Tibial nerve (tissue), 4 donors: ENCODE results near the gene ARL14EPL. TPM values are rescaled to one million over a fixed set of nuclear protein-coding genes. Genes with fewer than 3 reads are reported as not detected.

Source experiments
- DNase-seq, 2 donors: peaks; one replicate each; pipeline ENCODE4 v3.0.0-alpha.2; 2019; ENCODE audit warnings: low spot score in 2 of 2
- H3K27ac ChIP-seq, 4 donors: fragments of 200-600 bp; sonication (generic) in 3 of 4; one replicate each; pipeline ENCODE4 v1.5.1; 2017 to 2019; ENCODE audit warnings: mild to moderate bottlenecking in 1 of 4
- H3K27me3 ChIP-seq, 2 donors: fragments of 200-600 bp; sonication (generic) in 1 of 2; one replicate each; pipeline versions ENCODE4 v1.5.1 to v1.6.0; 2017 to 2019
- H3K36me3 ChIP-seq, 3 donors: fragments of 200-600 bp; sonication (generic); one replicate each; pipeline ENCODE4 v1.5.1; 2018 to 2019
- H3K4me1 ChIP-seq, 4 donors: fragments of 200-600 bp; sonication (generic) in 3 of 4; one replicate each; pipeline ENCODE4 v1.5.1; 2017 to 2019
- H3K4me3 ChIP-seq, 4 donors: fragments of 200-600 bp; sonication (generic) in 3 of 4; one replicate each; pipeline ENCODE4 v1.5.1; 2017 to 2019; ENCODE audit warnings: mild to moderate bottlenecking in 1 of 4, moderate library complexity in 1 of 4
- H3K9me3 ChIP-seq, 4 donors: fragments of 200-600 bp; sonication (generic) in 3 of 4; one replicate each; pipeline ENCODE4 v1.5.1; 2017 to 2019
- CTCF ChIP-seq, 5 experiments: fragments of 200-600 bp in 3 of 5; fragments of 450-650 bp in 2 of 5; sonication (generic) in 3 of 5; IDR thresholded peaks; one replicate each; pipeline ENCODE4 v1.5.1; 2016 to 2019; ENCODE audit warnings: antibody characterized with exemption in 5 of 5, mild to moderate bottlenecking in 3 of 5, moderate library complexity in 2 of 5
- EP300 ChIP-seq, 2 donors: sonication (generic); formaldehyde crosslinking; IDR thresholded peaks; one replicate each; pipeline ENCODE4 v1.6.1; 2017; ENCODE audit warnings: antibody characterized with exemption in 2 of 2, mild to moderate bottlenecking in 1 of 2
- POLR2A ChIP-seq, 2 donors: fragments of 450-650 bp; IDR thresholded peaks; one replicate each; pipeline ENCODE4 v1.6.1; 2017; ENCODE audit warnings: antibody characterized with exemption in 2 of 2, mild to moderate bottlenecking in 2 of 2, moderate library complexity in 2 of 2
- WGBS, 2 donors: methylation state at CpG; one replicate each; pipeline ENCODE4 v1.1.5; 2018; 5-methylcytosine and 5-hydroxymethylcytosine counted together
- total RNA-seq, 4 donors: library from RNA; depleted of rRNA; stranded (reverse); fragments of >200 nt; gene quantifications; one replicate each; pipeline ENCODE4 v1.1.0, GENCODE V29; 2016

ARL14EPL gene
- total RNA-seq = under 1 TPM in 1 of 4 donors, not detected in 3; 0.21 TPM

- Histone ChIP-seq H3K36me3 (no peaks in the 10 kb centered on the region), H3K4me3 (no peak within 1 kb of the TSS), H3K27me3 (no peaks in the 10 kb centered on the region), H3K27ac (no peak within 1 kb of the TSS), H3K9me3 (no peaks in the 10 kb centered on the region), H3K4me1 (no peaks in the 10 kb centered on the region)
- peak in 1 of 2 donors; percentile 17 for DNase-seq
- 37 to 42% methylated on average over 9 of the region's 9 CpGs for WGBS, 2 donors
- peak in 1 of 2 donors; percentile 26 for TF ChIP-seq EP300 (IDR thresholded peaks at IDR 0.05)
- TF ChIP-seq CTCF (IDR thresholded peaks at IDR 0.05) = no peak
Measured at GRCh38 chr5:116032094-116032517, at the start of gene ARL14EPL. ARL14EPL (plus strand) TSS chr5:116032472; CDS start chr5:116051466, 18,994 bp downstream.

- Histone ChIP-seq H3K4me3 (no peak overlapping the region), H3K27ac (no peak overlapping the region), H3K9me3 (no peaks in the 10 kb centered on the region), H3K36me3 (no peaks in the 10 kb centered on the region), H3K4me1 (peaks cover 0 to 20% (median 0%) of the 10 kb centered on the region in 4 donors), H3K27me3 (no peaks in the 10 kb centered on the region)
- no peak for DNase-seq
- 83 to 86% methylated on average over 1 of the region's 1 CpG for WGBS, 2 donors
- TF ChIP-seq EP300 (IDR thresholded peaks at IDR 0.05) = no peak
- TF ChIP-seq POLR2A (IDR thresholded peaks at IDR 0.05) = no peak
- no peak for TF ChIP-seq CTCF (IDR thresholded peaks at IDR 0.05)
Measured at GRCh38 chr5:115983519-115983918, 48.8 kb upstream of the ARL14EPL start.

- 70 to 75% methylated on average over 10 of the region's 10 CpGs for WGBS, 2 donors
- Histone ChIP-seq H3K4me3 (no peak overlapping the region), H3K9me3 (no peaks in the 10 kb centered on the region), H3K27ac (no peak overlapping the region), H3K36me3 (no peaks in the 10 kb centered on the region), H3K27me3 (no peaks in the 10 kb centered on the region), H3K4me1 (peaks cover 0 to 4% (median 0%) of the 10 kb centered on the region in 4 donors)
- TF ChIP-seq CTCF (IDR thresholded peaks at IDR 0.05) (no peak), POLR2A (IDR thresholded peaks at IDR 0.05) (no peak), EP300 (IDR thresholded peaks at IDR 0.05) (no peak)
- DNase-seq = no peak
Measured at GRCh38 chr5:115985802-115986757, 46.2 kb upstream of the ARL14EPL start.

- no peak for DNase-seq
- Histone ChIP-seq H3K36me3 (no peaks in the 10 kb centered on the region), H3K4me3 (no peak overlapping the region), H3K27me3 (no peaks in the 10 kb centered on the region), H3K9me3 (no peaks in the 10 kb centered on the region), H3K4me1 (peaks cover 0 to 4% (median 0%) of the 10 kb centered on the region in 4 donors), H3K27ac (no peak overlapping the region)
- WGBS, 2 donors = 92 to 97% methylated on average over 2 of the region's 2 CpGs
- TF ChIP-seq EP300 (IDR thresholded peaks at IDR 0.05) (no peak), CTCF (IDR thresholded peaks at IDR 0.05) (no peak), POLR2A (IDR thresholded peaks at IDR 0.05) (no peak)
Measured at GRCh38 chr5:115988002-115988401, 44.3 kb upstream of the ARL14EPL start.

- no peak for DNase-seq
- Histone ChIP-seq H3K36me3 (no peaks in the 10 kb centered on the region), H3K9me3 (no peaks in the 10 kb centered on the region), H3K4me1 (no peaks in the 10 kb centered on the region), H3K27ac (no peak overlapping the region), H3K4me3 (no peak overlapping the region), H3K27me3 (no peaks in the 10 kb centered on the region)
- TF ChIP-seq CTCF (IDR thresholded peaks at IDR 0.05) = no peak
- no peak for TF ChIP-seq EP300 (IDR thresholded peaks at IDR 0.05)
- TF ChIP-seq POLR2A (IDR thresholded peaks at IDR 0.05) = no peak
- WGBS, 2 donors = 65 to 79% methylated on average over 5 of the region's 5 CpGs
Measured at GRCh38 chr5:115992848-115993350, 39.4 kb upstream of the ARL14EPL start.
